GM19193 (cell line): ENCODE data around the gene SH3YL1.

Experiments
- POLR2A ChIP-seq: IDR thresholded peaks from 4 replicates; pipeline ENCODE4 v1.6.1; 2011; ENCODE audit not compliant: insufficient read depth, insufficient read length; ENCODE audit errors: extremely low read depth

The SH3YL1 gene

GRCh38 chr2:223971-224760 lies 39.7 kb downstream of the SH3YL1 start:
- TF ChIP-seq POLR2A: no peak

- TF ChIP-seq POLR2A: no peak
Observed at GRCh38 chr2:223451-223850, 40.4 kb downstream of the SH3YL1 start.

- TF ChIP-seq POLR2A: no peak
Observed at GRCh38 chr2:216068-216467, 47.8 kb downstream of the SH3YL1 start.

- TF ChIP-seq POLR2A: no peak
Observed at GRCh38 chr2:213932-214693, 49.7 kb downstream of the SH3YL1 start.

- no peak for TF ChIP-seq POLR2A
Observed at GRCh38 chr2:211486-212184, 52.2 kb downstream of the SH3YL1 start.

GRCh38 chr2:210660-211059 lies 53.2 kb downstream of the SH3YL1 start:
- TF ChIP-seq POLR2A: no peak

GRCh38 chr2:209470-209869 lies 54.4 kb downstream of the SH3YL1 start:
- no peak for TF ChIP-seq POLR2A

- TF ChIP-seq POLR2A: no peak
Observed at GRCh38 chr2:208335-208734, 55.5 kb downstream of the SH3YL1 start.

GRCh38 chr2:203984-204383 lies 59.8 kb downstream of the SH3YL1 start:
- TF ChIP-seq POLR2A: no peak

- TF ChIP-seq POLR2A: no peak
Observed at GRCh38 chr2:203401-203800, 60.4 kb downstream of the SH3YL1 start.

GRCh38 chr2:202945-203344 lies 60.9 kb downstream of the SH3YL1 start:
- TF ChIP-seq POLR2A: no peak

GRCh38 chr2:201648-202433 lies 62.0 kb downstream of the SH3YL1 start:
- no peak for TF ChIP-seq POLR2A

GRCh38 chr2:199041-199966 lies 64.5 kb downstream of the SH3YL1 start:
- TF ChIP-seq POLR2A: no peak

GRCh38 chr2:196406-196805 lies 67.4 kb downstream of the SH3YL1 start:
- TF ChIP-seq POLR2A: no peak
